Mucosa of descending colon (tissue), 3 donors: ENCODE data around the gene KCNA10. TPM values are rescaled to one million over a fixed set of nuclear protein-coding genes. Genes with fewer than 3 reads are reported as not detected.

ENCODE experiments used
- ATAC-seq: fragments of 200-7000 bp; cut with Tn5 transposase; one replicate; pipeline ENCODE4 v1.9.1; 2020; ENCODE audit warnings: mild to moderate bottlenecking, moderate library complexity
- DNase-seq, 3 donors: peaks; one replicate each; pipeline ENCODE4 v3.0.0-alpha.2; 2020
- H3K36me3 ChIP-seq: fragments of 200-600 bp; one replicate; pipeline ENCODE4 v1.8.0; 2021; ENCODE audit warnings: low read depth, mild to moderate bottlenecking
- H3K4me1 ChIP-seq: fragments of 200-600 bp; one replicate; pipeline ENCODE4 v1.8.0; 2021; ENCODE audit warnings: low read depth, mild to moderate bottlenecking
- H3K4me3 ChIP-seq: fragments of 200-600 bp; one replicate; pipeline ENCODE4 v1.8.0; 2021; ENCODE audit warnings: mild to moderate bottlenecking
- H3K9me3 ChIP-seq: fragments of 200-600 bp; one replicate; pipeline ENCODE4 v1.8.0; 2021; ENCODE audit warnings: mild to moderate bottlenecking
- CTCF ChIP-seq: fragments of 200-600 bp; IDR thresholded peaks from one replicate; pipeline ENCODE4 v1.8.0; 2022; ENCODE audit warnings: antibody characterized with exemption, mild to moderate bottlenecking
- intact Hi-C, 2 donors: fragments of 100-400 bp; cut with DNase I in 1 of 2; cut with micrococcal nuclease in 1 of 2; formaldehyde crosslinking; loops; one replicate each; pipeline versions ENCODE4 v1.11.0 to v1.11.1; 2022; cut with DNase I, micrococcal nuclease
- total RNA-seq, 3 donors: library from RNA; stranded (reverse); fragmentation: NEBNext Ultra II Directional in 2 of 3; extraction: Animal tissue kit (Norgen Biotek cat#: 25700) in 2 of 3; gene quantifications; one replicate each; pipeline versions ENCODE4 v1.2.1 to v1.2.4, GENCODE V29; 2021 to 2023
- donor health status: DM: no; HTN: no; CAD: no; lungs with moderate emphysema.
- donor health status: DM: no; HTN: no; CAD: no.
- donor health status: DM: no; HTN: yes; CAD: no.

The KCNA10 gene
- total RNA-seq, 3 donors from 2014 or later = not detected

- TF ChIP-seq CTCF = no peak
- intact Hi-C loops = no loop called here
Observed at GRCh38 chr1:110488161-110488560, 30.8 kb downstream of the KCNA10 start.

GRCh38 chr1:110487726-110488125, 31.2 kb downstream of the KCNA10 start:
- no peaks in the 10 kb centered on the region for H3K36me3 ChIP-seq
- no peaks in the 10 kb centered on the region for H3K4me1 ChIP-seq
- no peak for TF ChIP-seq CTCF
- no peak overlapping the region for H3K4me3 ChIP-seq
- DNase-seq (peak in 1 of 3 donors; percentile 8), ATAC-seq (peak; percentile 82)
- intact Hi-C loops = no loop called here
- no peaks in the 10 kb centered on the region for H3K9me3 ChIP-seq

More at GRCh38 chr1:110488161-110488560, 30.8 kb downstream of the KCNA10 start:
- Histone ChIP-seq H3K36me3 (no peaks in the 10 kb centered on the region), H3K9me3 (no peaks in the 10 kb centered on the region), H3K4me1 (no peaks in the 10 kb centered on the region), H3K4me3 (no peak overlapping the region)
- no peak for DNase-seq
- no peak for ATAC-seq

GRCh38 chr1:110485725-110486124, 33.2 kb downstream of the KCNA10 start:
- Histone ChIP-seq H3K4me1 (no peaks in the 10 kb centered on the region), H3K9me3 (no peaks in the 10 kb centered on the region), H3K4me3 (no peak overlapping the region), H3K36me3 (no peaks in the 10 kb centered on the region)
- DNase-seq (no peak), ATAC-seq (no peak)
- intact Hi-C loops = no loop called here
- no peak for TF ChIP-seq CTCF

- H3K4me3 ChIP-seq = no peak overlapping the region
- DNase-seq (no peak), ATAC-seq (no peak)
- no peaks in the 10 kb centered on the region for H3K4me1 ChIP-seq
- TF ChIP-seq CTCF = no peak
- H3K9me3 ChIP-seq = no peaks in the 10 kb centered on the region
- no peaks in the 10 kb centered on the region for H3K36me3 ChIP-seq
- intact Hi-C loops = no loop called here
Observed at GRCh38 chr1:110484801-110485200, 34.2 kb downstream of the KCNA10 start.

- no peak overlapping the region for H3K4me3 ChIP-seq
- DNase-seq (no peak), ATAC-seq (no peak)
- no peaks in the 10 kb centered on the region for H3K36me3 ChIP-seq
- TF ChIP-seq CTCF = no peak
- H3K9me3 ChIP-seq = no peaks in the 10 kb centered on the region
- H3K4me1 ChIP-seq = no peaks in the 10 kb centered on the region
- intact Hi-C loops = no loop called here
Observed at GRCh38 chr1:110483308-110483685, 35.7 kb downstream of the KCNA10 start.

- intact Hi-C loops = no loop called here
- Histone ChIP-seq H3K36me3 (no peaks in the 10 kb centered on the region), H3K4me3 (no peak overlapping the region), H3K9me3 (no peaks in the 10 kb centered on the region), H3K4me1 (no peaks in the 10 kb centered on the region)
- DNase-seq (no peak), ATAC-seq (no peak)
- no peak for TF ChIP-seq CTCF
Observed at GRCh38 chr1:110482662-110483307, 36.2 kb downstream of the KCNA10 start.
